Measurements from ENCODE around the gene HAO2.

The HAO2 gene

DNA sequence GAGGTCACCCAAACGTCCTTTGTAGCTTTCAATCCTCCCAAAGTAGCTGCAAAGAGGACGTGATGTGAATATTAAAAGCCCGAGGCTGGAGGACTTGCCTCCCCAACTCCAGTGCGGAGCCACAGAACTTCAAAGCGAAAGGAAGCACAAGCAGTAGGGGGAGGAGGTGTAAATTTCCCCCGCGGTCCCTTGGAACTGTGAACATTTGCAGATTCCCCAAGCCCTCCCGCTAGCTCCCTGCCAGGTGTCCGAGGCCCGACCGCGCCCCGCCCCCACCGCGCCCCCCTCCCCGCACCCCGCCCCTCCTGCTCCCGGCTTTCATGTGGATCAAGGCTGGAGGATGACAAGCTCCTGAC is 41.5 kb upstream of the HAO2 start:
- TF ChIP-seq, protein P1, sequence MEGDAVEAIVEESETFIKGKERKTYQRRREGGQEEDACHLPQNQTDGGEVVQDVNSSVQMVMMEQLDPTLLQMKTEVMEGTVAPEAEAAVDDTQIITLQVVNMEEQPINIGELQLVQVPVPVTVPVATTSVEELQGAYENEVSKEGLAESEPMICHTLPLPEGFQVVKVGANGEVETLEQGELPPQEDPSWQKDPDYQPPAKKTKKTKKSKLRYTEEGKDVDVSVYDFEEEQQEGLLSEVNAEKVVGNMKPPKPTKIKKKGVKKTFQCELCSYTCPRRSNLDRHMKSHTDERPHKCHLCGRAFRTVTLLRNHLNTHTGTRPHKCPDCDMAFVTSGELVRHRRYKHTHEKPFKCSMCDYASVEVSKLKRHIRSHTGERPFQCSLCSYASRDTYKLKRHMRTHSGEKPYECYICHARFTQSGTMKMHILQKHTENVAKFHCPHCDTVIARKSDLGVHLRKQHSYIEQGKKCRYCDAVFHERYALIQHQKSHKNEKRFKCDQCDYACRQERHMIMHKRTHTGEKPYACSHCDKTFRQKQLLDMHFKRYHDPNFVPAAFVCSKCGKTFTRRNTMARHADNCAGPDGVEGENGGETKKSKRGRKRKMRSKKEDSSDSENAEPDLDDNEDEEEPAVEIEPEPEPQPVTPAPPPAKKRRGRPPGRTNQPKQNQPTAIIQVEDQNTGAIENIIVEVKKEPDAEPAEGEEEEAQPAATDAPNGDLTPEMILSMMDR (IDR thresholded peaks at IDR 0.05; ENCODE audit: insufficient read depth, low read depth, low read length, missing control alignments), result no peak
- peak overlapping the region; percentile 41 for H3K4me3 ChIP-seq (ENCODE audit: low read depth, low read length)
- peak; percentile 20 for DNase-seq (ENCODE audit: low read depth)

DNA sequence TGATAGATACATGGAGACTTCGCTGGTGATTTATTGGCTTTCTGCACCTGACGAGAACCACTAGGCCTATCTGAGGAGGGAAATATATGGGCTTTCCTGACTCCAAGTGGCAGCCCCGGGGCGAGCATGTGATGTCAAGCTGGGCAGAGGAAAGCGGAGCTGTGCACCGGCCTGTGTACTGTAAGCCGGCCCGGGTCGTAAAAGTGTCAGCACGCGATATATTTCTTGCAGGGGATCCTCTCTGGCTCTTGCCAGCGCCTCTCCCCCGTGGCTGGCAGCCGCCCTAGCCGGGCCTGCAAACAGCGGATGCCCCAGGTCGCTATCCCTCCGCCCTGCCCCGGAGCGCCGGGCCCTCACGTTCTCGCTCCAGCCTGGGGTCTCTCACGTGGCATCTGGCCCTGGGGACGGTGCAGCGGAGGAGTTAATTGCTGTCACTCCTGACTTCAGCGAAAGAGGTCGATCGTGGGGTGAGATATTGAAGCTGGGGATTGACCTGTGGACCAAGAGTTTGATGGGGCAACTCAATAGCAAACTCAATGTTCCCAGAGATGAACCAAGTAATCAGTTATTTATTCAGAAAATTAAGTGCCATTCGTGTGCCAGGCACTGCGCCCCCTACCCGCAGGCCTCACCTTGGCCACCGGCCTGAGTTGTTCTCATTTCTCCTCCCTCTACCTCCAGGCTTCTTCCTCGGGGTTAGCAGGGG is 41.0 kb upstream of the HAO2 start:
- TF ChIP-seq, protein P1 (IDR thresholded peaks at IDR 0.05; ENCODE audit: insufficient read depth, low read depth, low read length, missing control alignments), result peak; percentile 44
- peak overlapping the region; percentile 41 for H3K4me3 ChIP-seq (ENCODE audit: low read depth, low read length)
- peak; percentile 49 for DNase-seq (ENCODE audit: low read depth)

DNA sequence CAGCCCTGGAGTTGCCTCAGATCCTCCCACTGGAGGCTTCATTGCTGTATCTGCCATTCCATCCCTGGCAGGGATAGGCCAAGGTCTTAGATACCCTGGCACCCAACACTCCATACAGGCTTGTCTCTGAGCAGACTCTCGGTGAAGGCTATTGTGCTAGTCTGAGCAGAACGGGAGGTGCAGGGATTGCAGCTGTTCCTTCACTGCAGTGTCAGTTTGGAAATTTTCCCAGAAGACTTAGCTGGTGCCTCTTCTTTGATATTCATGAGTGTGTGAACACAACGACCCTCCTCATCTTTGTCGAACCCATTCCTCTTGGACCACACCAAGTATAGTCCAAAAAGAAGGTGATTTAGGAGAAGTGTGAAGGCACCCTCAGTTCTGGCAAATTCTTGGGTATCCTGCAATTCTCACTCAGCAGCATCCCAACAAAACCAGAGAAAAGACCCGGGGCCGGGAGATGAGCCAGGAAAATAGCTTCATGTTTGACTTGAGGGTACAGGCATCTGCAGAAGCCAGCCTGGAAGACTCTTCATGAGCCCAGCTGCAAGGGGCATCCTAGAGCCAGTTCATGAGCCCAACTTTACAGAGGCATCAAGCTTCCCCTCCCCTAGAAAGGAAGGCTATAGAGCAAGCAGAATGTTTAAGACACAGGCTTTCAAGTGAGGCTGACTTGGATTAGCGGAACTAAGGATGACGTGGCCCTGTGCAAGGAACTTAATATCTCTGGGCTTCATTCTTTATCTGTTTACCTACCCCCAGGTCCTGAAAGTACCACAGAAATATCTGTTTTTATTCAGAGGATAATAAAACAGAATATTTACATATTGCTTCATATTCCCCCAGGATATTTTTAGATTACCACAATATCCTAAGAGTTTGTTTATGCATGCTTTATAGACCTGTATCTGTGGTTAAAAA is 38.8 kb upstream of the HAO2 start:
- DNase-seq (ENCODE audit: low read depth), result no peak
- H3K4me3 ChIP-seq (ENCODE audit: low read depth, low read length), result no peak overlapping the region
- TF ChIP-seq, protein P1 (IDR thresholded peaks at IDR 0.05; ENCODE audit: insufficient read depth, low read depth, low read length, missing control alignments), result no peak

DNA sequence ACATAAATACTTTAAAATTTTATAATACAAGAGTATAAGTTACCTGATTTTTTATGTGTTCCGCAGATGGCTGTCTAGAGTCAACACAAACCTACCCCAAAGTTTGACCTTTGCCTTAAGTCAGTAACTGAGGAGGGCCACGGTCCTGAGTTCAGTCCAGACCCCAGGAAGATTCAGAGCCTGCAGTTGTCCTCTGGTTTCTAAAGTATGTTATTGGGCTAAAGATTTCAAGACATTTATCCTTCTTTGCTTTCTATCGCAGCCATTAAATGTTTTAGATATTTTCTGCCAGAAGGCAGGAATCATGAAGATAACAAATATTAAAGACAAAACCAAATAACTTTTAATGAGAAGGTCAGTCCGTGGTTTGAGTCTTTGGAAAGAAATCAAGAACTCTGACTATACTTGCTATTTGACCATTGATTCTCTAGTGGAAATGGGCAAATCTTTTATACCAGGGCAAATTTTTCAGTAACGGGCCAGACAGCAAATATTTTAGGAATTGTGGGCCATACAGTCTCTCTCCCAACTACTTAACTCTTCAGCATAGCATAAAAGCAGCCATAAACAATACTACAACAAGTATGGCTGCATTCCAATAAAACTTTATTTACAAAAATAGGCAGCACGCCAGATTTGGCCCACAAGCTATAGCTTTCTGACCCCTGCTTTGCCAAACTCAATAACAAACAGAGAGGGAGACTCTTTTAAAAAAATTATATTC is 38.0 kb upstream of the HAO2 start:
- H3K4me3 ChIP-seq (ENCODE audit: low read depth, low read length), result no peak overlapping the region
- no peak for DNase-seq (ENCODE audit: low read depth)
- TF ChIP-seq, protein P1 (IDR thresholded peaks at IDR 0.05; ENCODE audit: insufficient read depth, low read depth, low read length, missing control alignments), result no peak

DNA sequence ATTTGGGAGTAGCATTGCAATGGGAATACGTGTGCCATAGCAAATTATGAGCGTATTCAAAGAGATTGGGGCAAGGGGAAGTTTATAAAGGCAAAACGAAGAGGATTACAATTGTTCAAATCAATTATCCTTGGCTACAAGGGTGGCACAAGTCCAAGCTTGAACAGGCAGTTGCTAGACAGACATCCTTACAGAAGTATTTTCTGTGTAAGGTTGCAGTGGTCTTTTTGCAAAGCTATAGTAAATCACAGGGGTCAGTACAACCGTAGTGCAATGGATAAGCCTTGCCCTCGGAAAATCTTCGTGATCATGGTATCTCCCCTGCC is 37.4 kb upstream of the HAO2 start:
- no peak overlapping the region for H3K4me3 ChIP-seq (ENCODE audit: low read depth, low read length)
- TF ChIP-seq, protein P1 (IDR thresholded peaks at IDR 0.05; ENCODE audit: insufficient read depth, low read depth, low read length, missing control alignments), result no peak
- no peak for DNase-seq (ENCODE audit: low read depth)

DNA sequence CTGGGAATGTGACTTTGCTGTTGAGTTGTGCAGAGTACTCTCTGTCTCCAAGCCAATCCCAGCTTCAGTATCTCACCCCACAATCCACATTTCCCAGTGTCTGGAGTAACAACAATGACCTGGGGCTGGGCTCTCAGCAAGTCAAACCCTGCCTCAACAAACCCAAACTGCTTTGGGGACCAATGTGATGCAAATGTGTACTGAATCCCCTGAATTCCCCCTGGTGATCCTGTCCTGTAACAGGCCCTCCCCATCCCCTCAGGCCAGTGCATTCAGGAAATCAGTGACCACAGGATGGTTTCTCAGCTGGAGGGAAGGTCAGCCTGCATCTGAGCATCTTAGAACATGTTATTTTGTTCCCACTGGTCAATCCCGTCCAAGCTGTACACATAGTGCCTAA is 36.7 kb upstream of the HAO2 start:
- no peak for DNase-seq (ENCODE audit: low read depth)
- TF ChIP-seq, protein P1 (IDR thresholded peaks at IDR 0.05; ENCODE audit: insufficient read depth, low read depth, low read length, missing control alignments), result no peak
- no peak overlapping the region for H3K4me3 ChIP-seq (ENCODE audit: low read depth, low read length)
